Omental fat pad (tissue), 4 donors: ENCODE measurements around the gene L3HYPDH. TPM values are rescaled to one million over a fixed set of nuclear protein-coding genes. Genes with fewer than 3 reads are reported as not detected.

Experiments used
- ATAC-seq: fragments of 150-250 bp; one replicate; pipeline ENCODE4 v1.9.1; 2016; ENCODE audit warnings: mild to moderate bottlenecking, moderate library complexity; ENCODE audit not compliant: low FRiP score
- DNase-seq: peaks from one replicate; pipeline ENCODE4 v3.0.0-alpha.2; 2019; ENCODE audit warnings: low spot score
- CTCF ChIP-seq, 3 donors: fragments of 450-650 bp; IDR thresholded peaks; one replicate each; pipeline ENCODE4 v1.5.1; 2016 to 2017; ENCODE audit warnings: antibody characterized with exemption in 3 of 3, mild to moderate bottlenecking in 3 of 3, moderate library complexity in 2 of 3
- total RNA-seq, 4 donors: library from RNA; depleted of rRNA; stranded (reverse); fragments of >200 nt; gene quantifications; one replicate each; pipeline ENCODE4 v1.1.0, GENCODE V29; 2016

Gene L3HYPDH
- total RNA-seq, 4 donors from 2014 or later: 54.1 to 79.7 (median 75.6) TPM

DNA sequence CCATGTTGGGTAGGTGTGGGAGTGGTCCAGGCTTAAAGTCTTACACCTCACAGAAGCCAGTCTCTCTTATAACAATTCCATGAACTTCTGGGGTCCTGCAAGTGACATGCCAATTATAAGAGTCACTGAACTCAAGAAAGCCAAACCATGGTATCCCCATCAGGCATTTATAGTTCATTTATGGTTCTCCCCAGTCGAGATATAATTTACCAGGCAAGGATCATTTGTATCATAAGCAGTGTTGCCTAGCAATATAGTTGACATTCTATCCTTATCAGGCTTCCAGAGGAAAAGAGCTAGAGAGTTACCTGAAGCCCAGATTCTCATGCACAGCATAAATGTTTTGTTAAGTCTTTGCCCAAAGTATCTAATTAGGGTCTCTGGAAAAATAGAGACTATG lies 8.2 kb upstream of the L3HYPDH start:
- no peak for ATAC-seq
- DNase-seq: no peak
- no peak for TF ChIP-seq CTCF (IDR thresholded peaks at IDR 0.05)

DNA sequence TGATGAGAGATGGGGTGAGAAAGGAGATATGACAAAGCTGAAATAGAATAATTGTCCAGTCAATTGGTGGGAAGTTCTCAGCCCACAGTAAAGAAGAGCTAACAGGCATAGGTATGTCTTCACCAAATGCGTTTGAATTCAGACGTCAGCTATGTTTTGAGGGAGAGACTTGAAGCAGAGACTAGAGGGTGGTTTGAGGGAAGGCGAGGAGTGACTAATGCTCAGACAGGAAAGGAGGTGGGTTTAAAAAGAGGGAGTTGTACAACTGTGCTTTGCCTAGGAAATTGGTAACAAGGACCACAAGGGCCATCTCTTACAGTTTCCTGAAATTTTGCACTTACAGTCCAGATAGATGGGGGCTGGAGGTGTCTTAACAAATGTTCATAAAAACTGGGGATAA lies 6.5 kb upstream of the L3HYPDH start:
- DNase-seq (no peak), ATAC-seq (no peak)
- TF ChIP-seq CTCF (IDR thresholded peaks at IDR 0.05): no peak

DNA sequence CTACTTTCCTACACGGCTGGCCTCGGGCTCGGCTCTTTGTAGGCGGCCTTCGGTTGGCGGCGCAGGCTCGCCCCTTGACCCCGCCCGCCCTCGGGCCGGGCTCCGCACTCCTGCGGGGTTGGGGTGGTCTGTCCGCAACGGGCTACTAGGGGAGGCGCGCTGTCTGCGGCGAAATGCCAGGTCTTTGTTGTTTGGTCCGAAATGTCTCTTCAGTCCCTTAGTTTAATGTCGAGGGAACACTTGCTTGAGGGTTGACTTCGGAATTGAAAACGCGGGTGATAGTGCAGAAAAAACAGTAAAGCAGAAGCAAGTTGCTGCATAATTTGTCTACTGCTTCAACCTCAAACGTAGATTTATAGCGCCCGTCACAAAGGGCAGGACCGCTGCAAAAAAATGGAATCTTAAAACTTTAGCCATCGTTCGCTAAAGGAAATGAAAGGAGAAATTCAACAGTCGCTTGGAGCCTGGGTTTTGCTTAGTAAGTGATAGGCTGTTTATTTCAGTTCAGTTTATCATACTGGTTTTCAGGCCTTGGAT lies 499 bp upstream of the L3HYPDH start:
- no peak for TF ChIP-seq CTCF (IDR thresholded peaks at IDR 0.05)
- ATAC-seq: peak; percentile 60
- DNase-seq: no peak

DNA sequence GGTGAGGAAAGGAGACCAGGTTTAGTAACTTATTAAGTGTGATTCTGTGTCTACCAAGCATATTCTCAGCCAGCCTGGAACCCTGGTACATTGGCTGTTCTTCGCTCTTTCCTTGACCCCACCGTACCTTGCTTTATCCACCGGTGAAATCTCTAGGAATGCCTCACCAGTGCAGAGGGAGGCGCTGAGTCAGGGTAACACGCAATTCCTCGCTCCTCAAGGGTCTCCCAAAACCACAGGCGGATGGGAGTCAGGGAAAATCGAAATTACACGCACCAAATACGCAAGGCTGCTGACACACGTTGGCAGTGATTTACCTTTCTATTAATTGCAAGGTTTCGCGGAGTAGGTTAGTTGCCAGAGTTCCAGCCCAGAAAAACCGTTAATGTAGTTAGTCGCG lies 845 bp downstream of the L3HYPDH start:
- DNase-seq: no peak
- TF ChIP-seq CTCF (IDR thresholded peaks at IDR 0.05): no peak
- peak; percentile 45 for ATAC-seq

GRCh38 chr14:59482541-59483331 lies 1.5 kb downstream of the L3HYPDH start:
- DNase-seq (peak; percentile 56), ATAC-seq (peak; percentile 62)
- TF ChIP-seq CTCF (IDR thresholded peaks at IDR 0.05): no peak

- ATAC-seq (no peak), DNase-seq (no peak)
- no peak for TF ChIP-seq CTCF (IDR thresholded peaks at IDR 0.05)
Measured at GRCh38 chr14:59481871-59482540, 2.2 kb downstream of the L3HYPDH start.
